HFFc6 (cell line): Measurements from ENCODE around the gene MTLN. TPM values are rescaled to one million over a fixed set of nuclear protein-coding genes. Genes with fewer than 3 reads are reported as not detected.
"Not testable (repeated sequence)": the region's sequence is repeated elsewhere in the genome, so short reads cannot be mapped to it uniquely, and the experiment has no call there.

Experiments used
- DNase-seq: peaks from one replicate; pipeline ENCODE4 v3.0.0-alpha.2; 2018
- H3K27ac Mint-ChIP-seq: 2 replicates; pipeline ENCODE4 v1.8.0; 2020; ENCODE audit warnings: mild to moderate bottlenecking, mixed read lengths
- H3K27me3 Mint-ChIP-seq: 2 replicates; pipeline ENCODE4 v1.8.0; 2021; ENCODE audit warnings: mild to moderate bottlenecking, moderate library complexity, mixed read lengths; ENCODE audit not compliant: insufficient read depth
- H3K36me3 Mint-ChIP-seq: 2 replicates; pipeline ENCODE4 v1.8.0; 2021; ENCODE audit warnings: low read depth, mixed read lengths
- H3K4me1 Mint-ChIP-seq: 2 replicates; pipeline ENCODE4 v1.8.0; 2020; ENCODE audit warnings: low read depth, mixed read lengths
- H3K4me3 Mint-ChIP-seq: 2 replicates; pipeline ENCODE4 v1.8.0; 2020; ENCODE audit warnings: mild to moderate bottlenecking, moderate library complexity, mixed read lengths
- H3K9me3 Mint-ChIP-seq: 2 replicates; pipeline ENCODE4 v1.8.0; 2020; ENCODE audit warnings: mild to moderate bottlenecking, mixed read lengths
- total RNA-seq, 6 experiments: library from RNA; stranded (reverse); fragmentation: NEBNext Ultra II Directional; extraction: Animal tissue kit (Norgen Biotek cat#: 25700); gene quantifications; 2 replicates in 1 of 6; 3 replicates in 5 of 6; pipeline ENCODE4 v1.2.3, GENCODE V29; 2021
- TF ChIP-seq, protein P1 (sequence below): fragments of 200-600 bp; sonication (generic); IDR thresholded peaks from 2 replicates; pipeline ENCODE4 v1.5.0; 2021; ENCODE audit warnings: antibody characterized with exemption, mild to moderate bottlenecking

MTLN gene
- total RNA-seq, 6 experiments from 2014 or later = 82.5 to 99.2 (median 89.9) TPM

DNA sequence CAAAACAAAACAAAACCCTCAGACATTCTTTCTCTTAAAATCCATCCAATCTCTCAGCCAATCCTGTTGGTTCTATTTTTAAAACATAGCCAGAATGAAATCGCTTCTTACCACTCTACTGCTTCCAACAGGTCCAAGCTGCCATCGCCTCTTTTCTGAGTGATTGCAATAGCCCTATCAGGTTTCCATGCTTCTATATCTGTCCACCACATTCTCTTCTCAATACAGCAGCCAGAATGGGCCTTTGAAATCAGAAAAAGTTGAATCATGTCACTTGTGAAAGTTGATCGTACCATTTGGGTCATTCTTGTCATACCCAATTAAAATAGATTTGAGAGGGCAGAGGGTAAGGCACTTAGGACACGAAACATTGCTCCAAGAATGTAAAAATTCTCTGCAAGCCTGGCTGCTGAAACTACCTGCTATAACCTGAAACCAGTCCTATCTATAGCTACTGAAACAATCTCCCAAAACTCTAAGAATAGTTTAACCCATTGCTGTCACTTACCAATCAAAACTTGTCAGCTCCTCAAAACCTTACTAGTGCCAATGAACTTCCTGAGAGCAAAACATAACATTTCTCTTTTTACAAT lies 3.3 kb upstream of the MTLN start:
- H3K27me3 Mint-ChIP-seq = peaks cover 34% of the 10 kb centered on the region
- H3K9me3 Mint-ChIP-seq = no peaks in the 10 kb centered on the region; the same call in 1 of the 2 replicates
- H3K4me3 Mint-ChIP-seq = no peak overlapping the region
- peaks cover 25% of the 10 kb centered on the region for H3K4me1 Mint-ChIP-seq
- TF ChIP-seq, protein P1, sequence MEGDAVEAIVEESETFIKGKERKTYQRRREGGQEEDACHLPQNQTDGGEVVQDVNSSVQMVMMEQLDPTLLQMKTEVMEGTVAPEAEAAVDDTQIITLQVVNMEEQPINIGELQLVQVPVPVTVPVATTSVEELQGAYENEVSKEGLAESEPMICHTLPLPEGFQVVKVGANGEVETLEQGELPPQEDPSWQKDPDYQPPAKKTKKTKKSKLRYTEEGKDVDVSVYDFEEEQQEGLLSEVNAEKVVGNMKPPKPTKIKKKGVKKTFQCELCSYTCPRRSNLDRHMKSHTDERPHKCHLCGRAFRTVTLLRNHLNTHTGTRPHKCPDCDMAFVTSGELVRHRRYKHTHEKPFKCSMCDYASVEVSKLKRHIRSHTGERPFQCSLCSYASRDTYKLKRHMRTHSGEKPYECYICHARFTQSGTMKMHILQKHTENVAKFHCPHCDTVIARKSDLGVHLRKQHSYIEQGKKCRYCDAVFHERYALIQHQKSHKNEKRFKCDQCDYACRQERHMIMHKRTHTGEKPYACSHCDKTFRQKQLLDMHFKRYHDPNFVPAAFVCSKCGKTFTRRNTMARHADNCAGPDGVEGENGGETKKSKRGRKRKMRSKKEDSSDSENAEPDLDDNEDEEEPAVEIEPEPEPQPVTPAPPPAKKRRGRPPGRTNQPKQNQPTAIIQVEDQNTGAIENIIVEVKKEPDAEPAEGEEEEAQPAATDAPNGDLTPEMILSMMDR = no peak
- no peak overlapping the region for H3K27ac Mint-ChIP-seq
- peaks cover 6% of the 10 kb centered on the region; the same call in 1 of the 2 replicates for H3K36me3 Mint-ChIP-seq
- DNase-seq = no peak

DNA sequence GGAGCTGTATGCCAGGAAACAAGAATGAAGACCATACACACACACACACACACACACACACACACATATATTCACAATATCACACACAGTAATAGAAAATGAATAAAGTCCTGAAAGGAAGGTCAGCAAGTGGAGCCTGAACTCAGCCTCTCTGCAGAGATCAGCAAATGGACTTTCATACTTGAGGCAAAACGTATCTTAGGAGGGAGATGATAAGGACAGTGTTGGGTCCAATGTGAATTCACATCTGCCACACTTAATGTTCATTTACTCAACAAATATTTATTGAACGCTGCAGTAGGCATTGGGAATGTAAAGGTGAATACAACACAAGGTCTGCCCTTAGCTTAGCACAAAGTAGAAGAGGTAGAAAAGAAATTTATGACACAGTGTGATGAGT lies 2.7 kb upstream of the MTLN start:
- H3K27ac Mint-ChIP-seq = no peak overlapping the region
- H3K27me3 Mint-ChIP-seq = peaks cover 34% of the 10 kb centered on the region
- no peak overlapping the region for H3K4me3 Mint-ChIP-seq
- H3K36me3 Mint-ChIP-seq = peaks cover 8% of the 10 kb centered on the region; the same call in 1 of the 2 replicates
- H3K9me3 Mint-ChIP-seq = no peaks in the 10 kb centered on the region; the same call in 1 of the 2 replicates
- TF ChIP-seq, protein P1 = no peak
- DNase-seq = no peak
- H3K4me1 Mint-ChIP-seq = peaks cover 20% of the 10 kb centered on the region

DNA sequence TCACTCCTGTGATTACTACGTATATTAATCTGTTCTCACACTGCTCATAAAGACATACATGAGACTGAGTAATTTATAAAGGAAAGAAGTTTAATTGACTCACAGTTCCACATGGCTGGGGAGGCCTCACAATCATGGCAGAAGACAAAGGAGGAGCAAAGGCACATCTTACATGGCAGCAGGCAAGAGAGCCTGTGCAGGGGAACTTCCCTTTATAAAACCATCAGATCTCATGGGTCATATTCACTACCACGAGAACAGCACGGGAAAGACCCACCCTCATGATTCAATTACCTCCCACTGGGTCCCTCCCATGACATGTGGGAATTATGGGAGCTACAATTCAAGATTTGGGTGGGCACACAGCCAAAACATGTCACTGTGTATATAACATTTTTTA lies 1.2 kb upstream of the MTLN start:
- H3K36me3 Mint-ChIP-seq = peaks cover 19% of the 10 kb centered on the region
- peaks cover 15% of the 10 kb centered on the region for H3K4me1 Mint-ChIP-seq
- H3K27me3 Mint-ChIP-seq = peaks cover 29% of the 10 kb centered on the region
- not testable (repeated sequence) for H3K4me3 Mint-ChIP-seq, H3K9me3 Mint-ChIP-seq, DNase-seq, H3K27ac Mint-ChIP-seq

DNA sequence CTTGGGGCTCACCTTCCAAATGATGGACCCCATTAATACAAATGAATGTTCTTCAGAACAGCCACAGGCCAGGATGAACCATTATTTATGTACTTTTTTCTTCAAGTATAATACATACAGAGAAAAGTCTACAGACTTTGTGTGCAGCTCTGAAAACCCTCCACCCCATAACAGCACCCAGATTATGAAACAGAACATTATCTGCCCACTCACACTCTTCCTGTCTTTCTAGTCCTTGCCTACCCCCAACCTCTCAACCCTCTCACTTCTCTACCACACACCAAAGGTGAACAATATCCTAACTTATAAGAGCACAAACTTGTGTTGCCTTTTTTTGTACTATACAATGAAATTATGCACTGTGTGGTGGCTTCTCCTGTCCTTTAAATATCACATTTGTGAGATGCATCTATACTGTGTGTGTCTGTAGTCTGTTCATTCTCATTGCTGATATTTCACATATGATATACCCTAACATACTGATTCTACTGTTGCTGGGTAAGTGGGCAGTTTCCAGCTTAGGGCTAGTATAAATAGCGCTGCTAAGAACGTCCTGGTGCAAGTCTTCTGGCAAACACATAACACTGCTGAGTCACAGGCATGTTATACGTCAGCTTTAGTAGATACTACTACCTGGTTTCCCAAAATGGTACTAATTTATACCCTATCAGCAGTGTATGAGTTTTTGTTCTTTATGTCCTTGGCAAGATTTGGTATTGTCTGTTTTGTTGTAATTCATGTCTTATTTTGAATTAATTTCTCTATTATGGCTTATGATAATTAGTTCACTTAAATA lies 6.5 kb downstream of the MTLN start:
- no peaks in the 10 kb centered on the region for H3K27me3 Mint-ChIP-seq
- peaks cover 12% of the 10 kb centered on the region for H3K36me3 Mint-ChIP-seq

DNA sequence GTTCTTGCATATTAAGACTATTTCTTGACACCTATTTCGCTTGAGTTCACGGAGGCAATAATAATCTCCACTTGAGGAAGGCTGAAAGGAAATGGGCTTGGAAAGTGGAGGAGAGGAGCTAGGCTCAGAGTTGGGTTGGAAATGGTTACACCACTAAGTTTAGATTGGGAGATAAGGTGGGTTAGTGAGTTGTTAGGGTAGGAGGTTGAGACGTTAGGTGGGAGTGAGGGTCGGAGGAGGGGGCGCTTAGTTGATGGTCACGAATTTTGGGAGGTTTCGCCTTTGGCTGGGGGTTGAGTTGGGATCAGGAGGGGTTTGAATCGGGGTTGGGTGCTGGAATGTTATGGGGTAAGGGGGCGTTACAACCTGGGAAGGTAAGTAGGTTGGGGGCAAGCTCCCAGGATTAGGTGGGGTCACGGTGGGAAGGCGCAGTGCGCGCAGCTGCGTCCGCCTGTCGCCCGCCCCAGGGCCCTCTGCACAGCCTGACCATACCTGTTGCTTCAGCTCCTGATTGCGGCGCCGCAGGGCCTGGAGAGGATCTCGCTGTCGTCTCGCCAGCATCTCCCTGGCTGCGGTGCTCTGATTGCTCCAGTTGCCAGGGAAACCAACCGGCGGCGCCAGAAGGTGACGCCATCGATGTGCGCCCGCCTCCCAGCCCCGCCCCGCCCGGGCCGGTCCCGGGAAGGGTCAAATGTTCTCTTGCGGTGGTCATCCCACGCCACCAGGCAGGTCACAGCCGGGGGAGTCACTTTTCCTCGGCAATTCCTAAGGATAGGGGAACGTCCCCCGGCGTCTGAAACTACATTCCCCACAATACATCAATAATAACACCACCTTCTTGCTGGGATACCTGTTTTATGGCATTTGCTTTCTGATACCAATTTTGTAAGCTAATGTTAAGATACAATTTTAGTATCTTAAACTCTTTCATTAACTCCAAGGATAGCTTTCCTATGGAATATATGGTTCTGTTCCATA lies 7.7 kb downstream of the MTLN start, which contains the start of gene NPHP1:
Gene NPHP1, minus strand, starts transcription at position 606 of the 978 bp plus-strand sequence. Its CDS starts 45 bp downstream, at position 561.
- no peaks in the 10 kb centered on the region for H3K27me3 Mint-ChIP-seq
- H3K9me3 Mint-ChIP-seq = no peaks in the 10 kb centered on the region
- peaks cover 23% of the 10 kb centered on the region for H3K4me1 Mint-ChIP-seq
- peak within 1 kb of the TSS; percentile 89 for H3K4me3 Mint-ChIP-seq
- H3K27ac Mint-ChIP-seq = peak within 1 kb of the TSS; percentile 87
- peak; percentile 91 for DNase-seq
- peaks cover 6% of the 10 kb centered on the region; the same call in 1 of the 2 replicates for H3K36me3 Mint-ChIP-seq
- TF ChIP-seq, protein P1 = no peak

More for the DNA sequence above, 6.5 kb downstream of the MTLN start:
- DNase-seq = no peak
- H3K9me3 Mint-ChIP-seq = no peaks in the 10 kb centered on the region
- H3K27ac Mint-ChIP-seq = peak overlapping the region; percentile 87
- peak overlapping the region; percentile 89 for H3K4me3 Mint-ChIP-seq
- peaks cover 28% of the 10 kb centered on the region for H3K4me1 Mint-ChIP-seq
- TF ChIP-seq, protein P1 = no peak
